HepG2 (cell line): ENCODE data around the gene PRRT2.
"Not testable (repeated sequence)": the region's sequence is repeated elsewhere in the genome, so short reads cannot be mapped to it uniquely, and the experiment has no call there.

ENCODE experiments used
- HMGXB4 ChIP-seq, 2 experiments: sonication (generic) in 1 of 2; formaldehyde crosslinking in 1 of 2; IDR thresholded peaks; 2 replicates each; pipeline versions ENCODE4 v1.4.0 to v1.6.1; 2018 to 2020; ENCODE audit warnings: missing genetic modification reagents in 2 of 2, borderline replicate concordance in 1 of 2, low read depth in 1 of 2, mild to moderate bottlenecking in 1 of 2, missing biosample characterization in 1 of 2
- POLR2A ChIP-seq, 2 experiments: IDR thresholded peaks; 2 replicates each; pipeline ENCODE4 v1.6.1; 2011; ENCODE audit warnings: low read depth in 2 of 2, low read length in 2 of 2, mild to moderate bottlenecking in 1 of 2, moderate library complexity in 1 of 2; ENCODE audit not compliant: insufficient read depth in 1 of 2

- TF ChIP-seq POLR2A (IDR thresholded peaks at IDR 0.05; ENCODE audit: insufficient read depth in 1 of 2, low read depth in 2 of 2, low read length in 2 of 2); HMGXB4 (CRISPR knock-in tag; IDR thresholded peaks at IDR 0.05; ENCODE audit: borderline replicate concordance in 1 of 2, low read depth in 1 of 2): not testable (repeated sequence)
Measured at GRCh38 chr16:29833219-29833618, 21.2 kb downstream of the PRRT2 start.
